GM18526 (cell line): ENCODE measurements around the gene BACH2.

Experiments used
- POLR2A ChIP-seq: IDR thresholded peaks from 3 replicates; pipeline ENCODE4 v1.6.1; 2011; ENCODE audit not compliant: insufficient read length; ENCODE audit errors: extremely low read depth

BACH2 gene

GRCh38 chr6:90105506-90106170 lies 191.0 kb downstream of the BACH2 start:
- TF ChIP-seq POLR2A, result no peak

- TF ChIP-seq POLR2A, result no peak
Measured at GRCh38 chr6:90103056-90103800, 193.4 kb downstream of the BACH2 start.

- TF ChIP-seq POLR2A, result no peak
Measured at GRCh38 chr6:90101403-90101802, 195.2 kb downstream of the BACH2 start.

- TF ChIP-seq POLR2A, result no peak
Measured at GRCh38 chr6:90100059-90100665, 196.5 kb downstream of the BACH2 start.

- no peak for TF ChIP-seq POLR2A
Measured at GRCh38 chr6:90098627-90099026, 198.0 kb downstream of the BACH2 start.

GRCh38 chr6:90098001-90098531 lies 198.6 kb downstream of the BACH2 start:
- no peak for TF ChIP-seq POLR2A

GRCh38 chr6:90097356-90097755 lies 199.3 kb downstream of the BACH2 start:
- no peak for TF ChIP-seq POLR2A

- TF ChIP-seq POLR2A, result no peak
Measured at GRCh38 chr6:90096818-90097217, 199.8 kb downstream of the BACH2 start.

GRCh38 chr6:90095788-90096187 lies 200.9 kb downstream of the BACH2 start:
- TF ChIP-seq POLR2A, result no peak

GRCh38 chr6:90095145-90095544 lies 201.5 kb downstream of the BACH2 start:
- TF ChIP-seq POLR2A, result no peak

GRCh38 chr6:90093558-90094073 lies 203.0 kb downstream of the BACH2 start:
- no peak for TF ChIP-seq POLR2A

- no peak for TF ChIP-seq POLR2A
Measured at GRCh38 chr6:90090866-90091265, 205.8 kb downstream of the BACH2 start.

GRCh38 chr6:90088009-90088408 lies 208.6 kb downstream of the BACH2 start:
- TF ChIP-seq POLR2A, result no peak

- no peak for TF ChIP-seq POLR2A
Measured at GRCh38 chr6:90087106-90087833, 209.4 kb downstream of the BACH2 start.

- no peak for TF ChIP-seq POLR2A
Measured at GRCh38 chr6:90086517-90086916, 210.1 kb downstream of the BACH2 start.
